Vagina (tissue), 2 donors: Measurements from ENCODE around the gene KRT85. TPM values are rescaled to one million over a fixed set of nuclear protein-coding genes. Genes with fewer than 3 reads are reported as not detected.
"Not testable (repeated sequence)": the region's sequence is repeated elsewhere in the genome, so short reads cannot be mapped to it uniquely, and the experiment has no call there.

Source experiments
- DNase-seq, 2 donors: peaks; one replicate each; pipeline ENCODE4 v3.0.0-alpha.2; 2017; ENCODE audit errors: extremely low spot score in 2 of 2
- H3K27ac ChIP-seq: fragments of 200-600 bp; sonication (generic); one replicate; pipeline ENCODE4 v1.5.1; 2019
- H3K27me3 ChIP-seq: fragments of 200-600 bp; sonication (generic); one replicate; pipeline ENCODE4 v1.5.1; 2019
- H3K36me3 ChIP-seq, 2 donors: fragments of 200-600 bp; sonication (generic); one replicate each; pipeline ENCODE4 v1.5.1; 2017 to 2019
- H3K4me1 ChIP-seq: fragments of 200-600 bp; sonication (generic); one replicate; pipeline ENCODE4 v1.5.1; 2019
- H3K4me3 ChIP-seq, 2 donors: fragments of 200-600 bp; sonication (generic); 1 replicate in 1 of 2; 2 replicates in 1 of 2; pipeline ENCODE4 v1.5.1; 2016 to 2019
- H3K9me3 ChIP-seq: fragments of 200-600 bp; sonication (generic); one replicate; pipeline ENCODE4 v1.5.1; 2019
- POLR2A ChIP-seq, 2 donors: fragments of 450-650 bp; IDR thresholded peaks; one replicate each; pipeline ENCODE4 v1.6.1; 2017; ENCODE audit warnings: antibody characterized with exemption in 2 of 2, mild to moderate bottlenecking in 2 of 2, moderate library complexity in 2 of 2
- POLR2AphosphoS5 ChIP-seq, 2 donors: sonication (generic); formaldehyde crosslinking; IDR thresholded peaks; one replicate each; pipeline ENCODE4 v1.9.0; 2017; ENCODE audit warnings: antibody characterized with exemption in 2 of 2, mild to moderate bottlenecking in 2 of 2, low read depth in 1 of 2; ENCODE audit not compliant: insufficient read depth in 1 of 2
- intact Hi-C: fragments of 100-400 bp; cut with DNase I; formaldehyde crosslinking; loops from one replicate; pipeline ENCODE4 v1.15.1; 2023
- total RNA-seq: library from RNA; depleted of rRNA; stranded (reverse); fragments of >200 nt; gene quantifications from one replicate; pipeline ENCODE4 v1.2.3, GENCODE V29; 2016
- TF ChIP-seq, protein P1 (sequence below), 3 experiments: fragments of 450-650 bp in 2 of 3; fragments of 200-600 bp in 1 of 3; sonication (generic) in 1 of 3; IDR thresholded peaks; one replicate each; pipeline ENCODE4 v1.5.1; 2017 to 2019; ENCODE audit warnings: antibody characterized with exemption in 3 of 3, mild to moderate bottlenecking in 2 of 3, moderate library complexity in 2 of 3

Gene KRT85
- total RNA-seq, 1 donor from 2014 or later, result not detected

DNA sequence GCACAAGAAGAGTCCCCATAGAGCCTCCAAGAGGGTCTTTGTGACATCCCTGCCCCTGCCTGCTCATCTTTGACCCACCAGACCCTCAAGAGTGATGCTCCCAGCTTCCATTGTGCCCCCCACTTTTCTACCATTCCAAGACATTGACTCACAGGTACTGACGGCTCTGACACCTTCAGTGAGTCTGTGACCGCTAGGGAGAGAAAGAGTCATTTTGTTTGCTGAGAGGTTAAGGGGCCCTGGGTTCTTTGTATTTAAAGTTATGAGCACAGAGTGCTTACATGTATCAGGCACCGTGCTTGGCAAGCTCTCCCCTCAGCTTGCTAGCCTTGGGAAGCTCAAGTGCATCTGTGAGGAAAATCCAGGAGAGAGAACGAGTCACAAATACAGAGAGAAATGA is 45.9 kb upstream of the KRT85 start:
- H3K27ac ChIP-seq, result no peak overlapping the region
- DNase-seq, result no peak
- peaks cover 14% of the 10 kb centered on the region for H3K4me1 ChIP-seq
- H3K9me3 ChIP-seq, result no peaks in the 10 kb centered on the region
- intact Hi-C loops, result no loop called here
- no peak overlapping the region for H3K4me3 ChIP-seq
- TF ChIP-seq POLR2AphosphoS5 (IDR thresholded peaks at IDR 0.05; ENCODE audit: insufficient read depth in 1 of 2, low read depth in 1 of 2) (no peak), POLR2A (IDR thresholded peaks at IDR 0.05) (no peak)
- TF ChIP-seq, protein P1, sequence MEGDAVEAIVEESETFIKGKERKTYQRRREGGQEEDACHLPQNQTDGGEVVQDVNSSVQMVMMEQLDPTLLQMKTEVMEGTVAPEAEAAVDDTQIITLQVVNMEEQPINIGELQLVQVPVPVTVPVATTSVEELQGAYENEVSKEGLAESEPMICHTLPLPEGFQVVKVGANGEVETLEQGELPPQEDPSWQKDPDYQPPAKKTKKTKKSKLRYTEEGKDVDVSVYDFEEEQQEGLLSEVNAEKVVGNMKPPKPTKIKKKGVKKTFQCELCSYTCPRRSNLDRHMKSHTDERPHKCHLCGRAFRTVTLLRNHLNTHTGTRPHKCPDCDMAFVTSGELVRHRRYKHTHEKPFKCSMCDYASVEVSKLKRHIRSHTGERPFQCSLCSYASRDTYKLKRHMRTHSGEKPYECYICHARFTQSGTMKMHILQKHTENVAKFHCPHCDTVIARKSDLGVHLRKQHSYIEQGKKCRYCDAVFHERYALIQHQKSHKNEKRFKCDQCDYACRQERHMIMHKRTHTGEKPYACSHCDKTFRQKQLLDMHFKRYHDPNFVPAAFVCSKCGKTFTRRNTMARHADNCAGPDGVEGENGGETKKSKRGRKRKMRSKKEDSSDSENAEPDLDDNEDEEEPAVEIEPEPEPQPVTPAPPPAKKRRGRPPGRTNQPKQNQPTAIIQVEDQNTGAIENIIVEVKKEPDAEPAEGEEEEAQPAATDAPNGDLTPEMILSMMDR (IDR thresholded peaks at IDR 0.05), result no peak
- no peaks in the 10 kb centered on the region for H3K36me3 ChIP-seq
- H3K27me3 ChIP-seq, result no peaks in the 10 kb centered on the region

DNA sequence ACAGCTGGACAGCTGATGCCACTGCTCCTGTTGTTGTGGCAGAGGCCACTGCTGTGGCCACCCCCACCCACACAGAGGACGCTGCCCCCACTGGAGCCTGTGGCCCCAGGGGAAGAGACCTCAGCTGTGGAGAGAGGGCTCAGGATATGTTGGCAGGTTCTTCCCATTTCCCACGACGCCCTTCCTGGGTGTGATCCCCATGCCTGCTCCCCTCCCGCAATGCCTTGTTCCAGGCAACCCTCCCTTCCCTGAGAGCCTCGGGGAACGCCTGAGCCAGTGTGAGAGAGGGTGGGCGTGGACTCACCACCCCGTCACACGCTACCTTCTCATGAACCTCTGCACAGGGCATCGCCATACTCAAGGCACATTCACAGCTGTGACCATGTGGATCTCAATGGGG is 44.5 kb upstream of the KRT85 start:
- Histone ChIP-seq H3K9me3 (no peaks in the 10 kb centered on the region), H3K4me1 (peaks cover 14% of the 10 kb centered on the region), H3K4me3 (no peak overlapping the region), H3K27me3 (no peaks in the 10 kb centered on the region), H3K36me3 (no peaks in the 10 kb centered on the region), H3K27ac (no peak overlapping the region)
- DNase-seq, result no peak
- no peak for TF ChIP-seq POLR2A (IDR thresholded peaks at IDR 0.05)
- TF ChIP-seq, protein P1 (IDR thresholded peaks at IDR 0.05), result no peak
- TF ChIP-seq POLR2AphosphoS5 (IDR thresholded peaks at IDR 0.05; ENCODE audit: insufficient read depth in 1 of 2, low read depth in 1 of 2), result no peak
- intact Hi-C loops, result no loop called here

DNA sequence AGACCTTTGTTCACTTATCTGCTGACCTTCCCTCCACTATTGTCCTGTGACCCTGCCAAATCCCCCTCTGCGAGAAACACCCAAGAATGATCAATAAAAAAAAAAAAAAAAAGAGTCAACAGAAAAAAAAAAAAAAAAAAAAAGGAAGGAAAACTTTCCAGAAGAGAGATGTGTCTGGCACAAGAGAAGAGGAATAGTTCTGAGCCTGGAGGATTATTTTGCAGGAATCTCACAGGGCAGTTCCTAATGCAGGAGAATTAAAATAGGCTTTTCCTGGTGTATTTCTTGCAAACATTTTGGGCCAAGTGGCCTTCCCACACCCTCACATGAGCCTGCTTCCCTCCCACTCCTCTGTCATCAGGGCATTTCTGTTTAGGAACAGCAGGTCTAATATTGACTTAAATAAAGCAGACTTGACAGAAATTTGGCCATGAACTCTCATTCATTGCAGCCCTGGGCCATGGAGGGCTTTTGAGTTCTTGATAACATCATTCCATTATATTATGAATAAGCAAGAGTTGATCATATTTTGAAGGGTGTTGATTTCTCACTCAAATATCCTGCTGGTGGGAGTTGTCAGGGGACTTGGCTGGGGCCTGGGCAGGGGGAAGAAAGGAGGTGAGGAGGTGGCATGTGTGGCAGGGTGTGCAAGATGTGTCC is 43.4 kb upstream of the KRT85 start:
- H3K27ac ChIP-seq, H3K4me1 ChIP-seq, DNase-seq, H3K27me3 ChIP-seq, H3K9me3 ChIP-seq, H3K4me3 ChIP-seq, intact Hi-C loops, H3K36me3 ChIP-seq: not testable (repeated sequence)

DNA sequence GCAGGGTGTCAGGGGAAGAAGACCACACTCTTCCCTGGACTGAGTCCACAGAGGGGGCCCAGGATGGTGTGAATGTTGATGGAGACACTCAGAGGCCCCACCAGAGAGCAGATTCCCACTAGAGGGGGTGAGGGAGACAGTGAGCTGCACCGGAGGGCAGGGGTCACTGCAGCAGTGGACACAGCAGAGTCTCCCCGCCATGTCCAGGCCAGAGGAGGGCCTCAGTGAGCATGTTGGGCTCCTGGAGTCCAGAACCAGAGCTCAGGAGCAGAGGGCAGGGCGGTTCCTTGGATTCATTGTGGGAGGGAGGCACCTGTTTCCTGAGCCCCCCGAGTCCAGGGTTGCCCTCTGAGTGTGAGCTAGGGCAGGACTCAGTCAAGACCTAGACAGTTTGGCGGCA is 40.6 kb upstream of the KRT85 start:
- intact Hi-C loops, result no loop called here
- TF ChIP-seq POLR2A (IDR thresholded peaks at IDR 0.05), result no peak
- TF ChIP-seq, protein P1 (IDR thresholded peaks at IDR 0.05), result no peak
- TF ChIP-seq POLR2AphosphoS5 (IDR thresholded peaks at IDR 0.05; ENCODE audit: insufficient read depth in 1 of 2, low read depth in 1 of 2), result no peak
- no peaks in the 10 kb centered on the region for H3K27me3 ChIP-seq
- H3K36me3 ChIP-seq, result no peaks in the 10 kb centered on the region
- no peak overlapping the region for H3K27ac ChIP-seq
- no peaks in the 10 kb centered on the region for H3K9me3 ChIP-seq
- no peak overlapping the region for H3K4me3 ChIP-seq
- no peak for DNase-seq
- H3K4me1 ChIP-seq, result no peaks in the 10 kb centered on the region

DNA sequence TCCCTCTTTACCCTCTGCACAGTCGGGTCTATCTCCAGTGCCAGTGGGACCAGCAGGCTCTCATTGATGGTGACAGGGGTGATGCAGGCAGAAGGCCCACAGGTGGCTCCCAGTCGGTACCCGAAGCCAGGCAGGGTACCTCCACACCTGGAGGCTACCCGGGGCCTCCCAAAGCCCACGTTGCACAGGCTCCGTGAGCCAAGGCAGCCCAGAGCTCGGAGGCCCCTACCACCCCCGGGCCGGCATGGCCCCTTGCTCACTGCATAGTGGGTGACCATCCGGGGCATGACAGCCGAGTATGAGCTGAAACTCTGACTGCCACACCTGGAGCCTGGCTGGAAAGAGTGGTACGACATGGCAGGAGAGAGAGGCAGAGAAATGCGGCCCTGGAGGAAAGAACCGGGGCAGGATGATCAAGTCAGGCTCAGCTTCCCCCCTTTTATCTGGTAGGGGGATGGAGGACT is 38.7 kb upstream of the KRT85 start, which contains the start of gene KRT82:
TSS of gene KRT82 (minus strand) at position 414 of the 464 bp plus-strand sequence. CDS start at position 356, 58 bp downstream.
- H3K4me1 ChIP-seq, result no peaks in the 10 kb centered on the region

More for the DNA sequence above, 38.7 kb upstream of the KRT85 start, which contains the start of gene KRT82:
- DNase-seq, result no peak
- intact Hi-C loops, result no loop called here
- Histone ChIP-seq H3K27me3 (no peaks in the 10 kb centered on the region), H3K9me3 (no peaks in the 10 kb centered on the region), H3K4me3 (no peak within 1 kb of the TSS), H3K27ac (no peak within 1 kb of the TSS), H3K36me3 (no peaks in the 10 kb centered on the region)
- TF ChIP-seq POLR2A (IDR thresholded peaks at IDR 0.05) (no peak), POLR2AphosphoS5 (IDR thresholded peaks at IDR 0.05; ENCODE audit: insufficient read depth in 1 of 2, low read depth in 1 of 2) (no peak)
- TF ChIP-seq, protein P1 (IDR thresholded peaks at IDR 0.05), result no peak
